ENCODE results near the gene HES1. TPM values are rescaled to one million over a fixed set of nuclear protein-coding genes. Genes with fewer than 3 reads are reported as not detected.

Gene HES1
- total and polyA plus RNA-seq, 9 of the 15 experiments (the other 6 are each of a cell fraction or from before 2014, with no cell fraction given) = 3.4 to 37.0 (median 19.3) TPM

DNA sequence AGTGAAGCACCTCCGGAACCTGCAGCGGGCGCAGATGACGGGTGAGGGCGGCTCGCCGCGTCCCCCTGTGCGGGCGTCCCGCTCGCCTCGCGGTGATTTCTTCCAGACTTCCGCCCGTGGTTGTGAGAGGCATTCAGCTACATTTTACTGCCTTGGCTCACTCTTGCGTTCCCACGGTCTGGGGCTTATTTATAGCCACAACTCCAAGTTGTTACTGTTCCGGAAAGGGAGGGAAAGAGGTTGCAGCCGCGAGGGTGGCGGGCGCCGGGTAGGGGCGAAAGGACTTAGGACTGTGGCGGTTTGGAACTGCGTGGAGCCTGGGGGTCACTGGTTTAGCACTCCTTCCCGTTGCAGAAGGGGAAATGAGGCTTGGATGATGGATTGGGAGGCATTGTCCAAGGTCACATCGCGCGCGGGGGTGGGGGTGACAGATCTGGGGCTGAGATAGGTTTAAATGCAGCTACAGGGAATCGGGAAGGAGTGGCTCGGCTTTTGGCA is 1.1 kb downstream of the HES1 start (continued):
- TF ChIP-seq RBFOX2 (IDR thresholded peaks at IDR 0.05; ENCODE audit: low read depth, low read length) = peak; percentile 71
- TF ChIP-seq ZNF165 (CRISPR knock-in tag; IDR thresholded peaks at IDR 0.05; ENCODE audit: borderline replicate concordance) = no peak
- TF ChIP-seq CREBBP (IDR thresholded peaks at IDR 0.05; ENCODE audit: low read depth, low read length) = no peak
- peak; percentile 47; the same call in 1 of the 2 replicates for TF ChIP-seq ELF1 (tag; IDR thresholded peaks at IDR 0.05)
- no peak for TF ChIP-seq HNRNPK (IDR thresholded peaks at IDR 0.05; ENCODE audit: low read depth, low read length, poor library complexity, severe bottlenecking)
- no peak for TF ChIP-seq RBM25 (IDR thresholded peaks at IDR 0.05; ENCODE audit: low read depth, low read length, severe bottlenecking)
- no peak for TF ChIP-seq BHLHE40 (IDR thresholded peaks at IDR 0.05; ENCODE audit: low read length)
- TF ChIP-seq, protein P1, sequence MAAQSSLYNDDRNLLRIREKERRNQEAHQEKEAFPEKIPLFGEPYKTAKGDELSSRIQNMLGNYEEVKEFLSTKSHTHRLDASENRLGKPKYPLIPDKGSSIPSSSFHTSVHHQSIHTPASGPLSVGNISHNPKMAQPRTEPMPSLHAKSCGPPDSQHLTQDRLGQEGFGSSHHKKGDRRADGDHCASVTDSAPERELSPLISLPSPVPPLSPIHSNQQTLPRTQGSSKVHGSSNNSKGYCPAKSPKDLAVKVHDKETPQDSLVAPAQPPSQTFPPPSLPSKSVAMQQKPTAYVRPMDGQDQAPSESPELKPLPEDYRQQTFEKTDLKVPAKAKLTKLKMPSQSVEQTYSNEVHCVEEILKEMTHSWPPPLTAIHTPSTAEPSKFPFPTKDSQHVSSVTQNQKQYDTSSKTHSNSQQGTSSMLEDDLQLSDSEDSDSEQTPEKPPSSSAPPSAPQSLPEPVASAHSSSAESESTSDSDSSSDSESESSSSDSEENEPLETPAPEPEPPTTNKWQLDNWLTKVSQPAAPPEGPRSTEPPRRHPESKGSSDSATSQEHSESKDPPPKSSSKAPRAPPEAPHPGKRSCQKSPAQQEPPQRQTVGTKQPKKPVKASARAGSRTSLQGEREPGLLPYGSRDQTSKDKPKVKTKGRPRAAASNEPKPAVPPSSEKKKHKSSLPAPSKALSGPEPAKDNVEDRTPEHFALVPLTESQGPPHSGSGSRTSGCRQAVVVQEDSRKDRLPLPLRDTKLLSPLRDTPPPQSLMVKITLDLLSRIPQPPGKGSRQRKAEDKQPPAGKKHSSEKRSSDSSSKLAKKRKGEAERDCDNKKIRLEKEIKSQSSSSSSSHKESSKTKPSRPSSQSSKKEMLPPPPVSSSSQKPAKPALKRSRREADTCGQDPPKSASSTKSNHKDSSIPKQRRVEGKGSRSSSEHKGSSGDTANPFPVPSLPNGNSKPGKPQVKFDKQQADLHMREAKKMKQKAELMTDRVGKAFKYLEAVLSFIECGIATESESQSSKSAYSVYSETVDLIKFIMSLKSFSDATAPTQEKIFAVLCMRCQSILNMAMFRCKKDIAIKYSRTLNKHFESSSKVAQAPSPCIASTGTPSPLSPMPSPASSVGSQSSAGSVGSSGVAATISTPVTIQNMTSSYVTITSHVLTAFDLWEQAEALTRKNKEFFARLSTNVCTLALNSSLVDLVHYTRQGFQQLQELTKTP (IDR thresholded peaks at IDR 0.05; ENCODE audit: low read depth in 1 of 2, partially characterized antibody in 2 of 2) = peak in 1 of 2 experiments; percentile 72
- no peak for TF ChIP-seq ZNF778 (CRISPR knock-in tag; IDR thresholded peaks at IDR 0.05)
- no peak for TF ChIP-seq ZNF830 (CRISPR knock-in tag; IDR thresholded peaks at IDR 0.05)
- TF ChIP-seq, protein P2, sequence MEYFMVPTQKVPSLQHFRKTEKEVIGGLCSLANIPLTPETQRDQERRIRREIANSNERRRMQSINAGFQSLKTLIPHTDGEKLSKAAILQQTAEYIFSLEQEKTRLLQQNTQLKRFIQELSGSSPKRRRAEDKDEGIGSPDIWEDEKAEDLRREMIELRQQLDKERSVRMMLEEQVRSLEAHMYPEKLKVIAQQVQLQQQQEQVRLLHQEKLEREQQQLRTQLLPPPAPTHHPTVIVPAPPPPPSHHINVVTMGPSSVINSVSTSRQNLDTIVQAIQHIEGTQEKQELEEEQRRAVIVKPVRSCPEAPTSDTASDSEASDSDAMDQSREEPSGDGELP (CRISPR knock-in tag; IDR thresholded peaks at IDR 0.05; ENCODE audit: borderline replicate concordance) = peak; percentile 47
- TF ChIP-seq MEF2A (IDR thresholded peaks at IDR 0.05; ENCODE audit: control insufficient read depth, low read depth, low read length) = 0 out of 2 replicates have a peak, but pooled peaks have one; percentile 35
- TF ChIP-seq EGR1 (conservative IDR thresholded peaks at IDR 0.05) = peak; percentile 79
- TF ChIP-seq PHF21A (IDR thresholded peaks at IDR 0.05; ENCODE audit: borderline replicate concordance, low read depth) = peak; percentile 49; the same call in 1 of the 2 replicates
- no peak for TF ChIP-seq FOXA1 (IDR thresholded peaks at IDR 0.05; ENCODE audit: borderline replicate concordance)
- no peak for TF ChIP-seq POLR3G (IDR thresholded peaks at IDR 0.05; ENCODE audit: extremely low read depth, insufficient read length, insufficient replicate concordance)
- TF ChIP-seq KAT2B (IDR thresholded peaks at IDR 0.05; ENCODE audit: low read depth, low read length) = no peak
- TF ChIP-seq ZNF316 (IDR thresholded peaks at IDR 0.05) = no peak
- no peak for TF ChIP-seq CXXC5 (CRISPR knock-in tag; IDR thresholded peaks at IDR 0.05)
- TF ChIP-seq, protein P3, sequence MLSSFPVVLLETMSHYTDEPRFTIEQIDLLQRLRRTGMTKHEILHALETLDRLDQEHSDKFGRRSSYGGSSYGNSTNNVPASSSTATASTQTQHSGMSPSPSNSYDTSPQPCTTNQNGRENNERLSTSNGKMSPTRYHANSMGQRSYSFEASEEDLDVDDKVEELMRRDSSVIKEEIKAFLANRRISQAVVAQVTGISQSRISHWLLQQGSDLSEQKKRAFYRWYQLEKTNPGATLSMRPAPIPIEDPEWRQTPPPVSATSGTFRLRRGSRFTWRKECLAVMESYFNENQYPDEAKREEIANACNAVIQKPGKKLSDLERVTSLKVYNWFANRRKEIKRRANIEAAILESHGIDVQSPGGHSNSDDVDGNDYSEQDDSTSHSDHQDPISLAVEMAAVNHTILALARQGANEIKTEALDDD (IDR thresholded peaks at IDR 0.05) = no peak
- TF ChIP-seq RNF2 (IDR thresholded peaks at IDR 0.05) = no peak
- TF ChIP-seq, protein P4, sequence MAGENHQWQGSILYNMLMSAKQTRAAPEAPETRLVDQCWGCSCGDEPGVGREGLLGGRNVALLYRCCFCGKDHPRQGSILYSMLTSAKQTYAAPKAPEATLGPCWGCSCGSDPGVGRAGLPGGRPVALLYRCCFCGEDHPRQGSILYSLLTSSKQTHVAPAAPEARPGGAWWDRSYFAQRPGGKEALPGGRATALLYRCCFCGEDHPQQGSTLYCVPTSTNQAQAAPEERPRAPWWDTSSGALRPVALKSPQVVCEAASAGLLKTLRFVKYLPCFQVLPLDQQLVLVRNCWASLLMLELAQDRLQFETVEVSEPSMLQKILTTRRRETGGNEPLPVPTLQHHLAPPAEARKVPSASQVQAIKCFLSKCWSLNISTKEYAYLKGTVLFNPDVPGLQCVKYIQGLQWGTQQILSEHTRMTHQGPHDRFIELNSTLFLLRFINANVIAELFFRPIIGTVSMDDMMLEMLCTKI (IDR thresholded peaks at IDR 0.05; ENCODE audit: partially characterized antibody) = no peak
- no peak for TF ChIP-seq C11orf30 (IDR thresholded peaks at IDR 0.05; ENCODE audit: low read depth)
- no peak for TF ChIP-seq SIN3B (IDR thresholded peaks at IDR 0.05; ENCODE audit: low read depth)
